OCI-LY3 (cell line): ENCODE data around the gene BAIAP2L1.
"Not testable (repeated sequence)": the region's sequence is repeated elsewhere in the genome, so short reads cannot be mapped to it uniquely, and the experiment has no call there.

Experiments used
- H2AFZ ChIP-seq: fragments of 200-600, 300-600 bp; shearing (Covaris generic); 2 replicates; pipeline ENCODE4 v1.6.0; 2014; ENCODE audit warnings: antibody characterized with exemption, low read depth, low read length
- H3K27ac ChIP-seq: fragments of 200-600, 300-600 bp; sonication (generic); 2 replicates; pipeline ENCODE4 v1.5.1; 2014; ENCODE audit warnings: mild to moderate bottlenecking, low read length, moderate library complexity, mixed read lengths
- H3K27me3 ChIP-seq: fragments of 200-600, 300-600 bp; sonication (generic); 2 replicates; pipeline ENCODE4 v1.6.1; 2014; ENCODE audit warnings: low read depth, low read length, mixed read lengths
- H3K36me3 ChIP-seq: fragments of 200-600, 300-600 bp; sonication (generic); replicated peaks from 2 replicates; pipeline ENCODE3; 2014; ENCODE audit warnings: low read depth, low read length, mixed read lengths
- H3K4me1 ChIP-seq: fragments of 300-600, 200-600 bp; sonication (generic); 2 replicates; pipeline ENCODE4 v1.6.1; 2014; ENCODE audit warnings: low read length, mixed read lengths
- H3K4me2 ChIP-seq: fragments of 200-600, 300-600 bp; sonication (generic); 2 replicates; pipeline ENCODE4 v1.6.1; 2014; ENCODE audit warnings: low read length, mixed read lengths
- H3K4me3 ChIP-seq: fragments of 300-600, 200-600 bp; sonication (generic); 2 replicates; pipeline ENCODE4 v1.5.1; 2014; ENCODE audit warnings: antibody characterized with exemption, mild to moderate bottlenecking, low read length, moderate library complexity
- H3K79me2 ChIP-seq: fragments of 300-600, 200-600 bp; shearing (Covaris generic); 2 replicates; pipeline ENCODE4 v1.6.1; 2014; ENCODE audit warnings: mild to moderate bottlenecking, low read length, mixed read lengths
- H3K9ac ChIP-seq: fragments of 300-600, 200-600 bp; shearing (Covaris generic); 2 replicates; pipeline ENCODE4 v1.6.0; 2014; ENCODE audit warnings: mild to moderate bottlenecking, low read length, moderate library complexity
- H3K9me3 ChIP-seq: fragments of 200-600, 300-600 bp; shearing (Covaris generic); 2 replicates; pipeline ENCODE4 v1.6.1; 2014; ENCODE audit warnings: low read length, mixed read lengths; ENCODE audit not compliant: insufficient read depth
- H4K20me1 ChIP-seq: fragments of 200-600, 300-600 bp; sonication (generic); 2 replicates; pipeline ENCODE4 v1.6.1; 2016; ENCODE audit warnings: low read length, mixed read lengths; ENCODE audit not compliant: insufficient read depth
- CTCF ChIP-seq: fragments of 200-600, 300-600 bp; sonication (generic); IDR thresholded peaks from 2 replicates; pipeline ENCODE4 v1.5.1; 2014; ENCODE audit warnings: antibody characterized with exemption, low read length, low read depth
- EZH2phosphoT487 ChIP-seq: fragments of 200-600 bp; shearing (Covaris generic); IDR thresholded peaks from 2 replicates; pipeline ENCODE4 v1.6.1; 2018; ENCODE audit warnings: antibody characterized with exemption, mixed run types, low read depth

The BAIAP2L1 gene

GRCh38 chr7:98387131-98387530, 13.8 kb downstream of the BAIAP2L1 start:
- Histone ChIP-seq H3K27ac (no peak overlapping the region), H4K20me1 (no peaks in the 10 kb centered on the region)

GRCh38 chr7:98385532-98385931, 15.4 kb downstream of the BAIAP2L1 start:
- H3K9ac ChIP-seq, H3K4me3 ChIP-seq, H3K9me3 ChIP-seq, H3K4me1 ChIP-seq, H3K27me3 ChIP-seq, H3K27ac ChIP-seq, H4K20me1 ChIP-seq, H3K4me2 ChIP-seq, H2AFZ ChIP-seq, H3K36me3 ChIP-seq, H3K79me2 ChIP-seq: not testable (repeated sequence)

More at GRCh38 chr7:98387131-98387530, 13.8 kb downstream of the BAIAP2L1 start:
- 0 out of 2 replicates have a peak, but pooled peaks cover 4% of the 10 kb centered on the region for H3K27me3 ChIP-seq
- TF ChIP-seq CTCF (no peak), EZH2phosphoT487 (no peak)
- no peak overlapping the region for H2AFZ ChIP-seq
- H3K9ac ChIP-seq, result no peak overlapping the region
- H3K36me3 ChIP-seq, result no peaks in the 10 kb centered on the region
- no peak overlapping the region for H3K4me2 ChIP-seq
- no peaks in the 10 kb centered on the region for H3K9me3 ChIP-seq
- no peak overlapping the region for H3K4me3 ChIP-seq
- H3K79me2 ChIP-seq, result no peaks in the 10 kb centered on the region
- H3K4me1 ChIP-seq, result no peaks in the 10 kb centered on the region

- H3K79me2 ChIP-seq, result no peaks in the 10 kb centered on the region
Measured at GRCh38 chr7:98378210-98378819, 22.6 kb downstream of the BAIAP2L1 start.

GRCh38 chr7:98376711-98377110, 24.2 kb downstream of the BAIAP2L1 start:
- no peaks in the 10 kb centered on the region for H3K27me3 ChIP-seq
- no peaks in the 10 kb centered on the region for H3K4me1 ChIP-seq
- no peaks in the 10 kb centered on the region for H4K20me1 ChIP-seq
- TF ChIP-seq CTCF, result no peak
- TF ChIP-seq EZH2phosphoT487, result no peak
- H3K36me3 ChIP-seq, result no peaks in the 10 kb centered on the region
- H3K9me3 ChIP-seq, result no peaks in the 10 kb centered on the region
- no peak overlapping the region for H3K27ac ChIP-seq
- no peak overlapping the region for H3K4me2 ChIP-seq
- H3K4me3 ChIP-seq, result no peak overlapping the region
- H2AFZ ChIP-seq, result no peak overlapping the region
- no peaks in the 10 kb centered on the region for H3K79me2 ChIP-seq
- no peak overlapping the region for H3K9ac ChIP-seq

More at GRCh38 chr7:98378210-98378819, 22.6 kb downstream of the BAIAP2L1 start:
- TF ChIP-seq EZH2phosphoT487, result no peak
- Histone ChIP-seq H3K36me3 (no peaks in the 10 kb centered on the region), H4K20me1 (no peaks in the 10 kb centered on the region), H3K4me3 (no peak overlapping the region), H3K4me2 (no peak overlapping the region), H3K9me3 (no peaks in the 10 kb centered on the region), H3K4me1 (no peaks in the 10 kb centered on the region), H3K27me3 (no peaks in the 10 kb centered on the region), H3K9ac (no peak overlapping the region), H3K27ac (no peak overlapping the region), H2AFZ (no peak overlapping the region)

GRCh38 chr7:98375664-98376063, 25.2 kb downstream of the BAIAP2L1 start:
- Histone ChIP-seq H3K36me3 (no peaks in the 10 kb centered on the region), H3K9ac (no peak overlapping the region), H3K9me3 (no peaks in the 10 kb centered on the region), H3K27me3 (no peaks in the 10 kb centered on the region), H3K4me2 (no peak overlapping the region), H4K20me1 (no peaks in the 10 kb centered on the region), H3K27ac (no peak overlapping the region), H3K79me2 (no peaks in the 10 kb centered on the region), H2AFZ (no peak overlapping the region), H3K4me1 (no peaks in the 10 kb centered on the region), H3K4me3 (no peak overlapping the region)
- TF ChIP-seq CTCF (no peak), EZH2phosphoT487 (no peak)
